K562 (cell line): Measurements from ENCODE around the gene ARHGAP42. TPM values are rescaled to one million over a fixed set of nuclear protein-coding genes. Genes with fewer than 3 reads are reported as not detected.

Experiments
- ARID1B ChIP-seq: fragments of 450-650 bp; IDR thresholded peaks from 2 replicates; pipeline ENCODE4 v1.6.1; 2016; ENCODE audit warnings: antibody characterized with exemption, mild to moderate bottlenecking, inconsistent platforms
- CBFA2T3 ChIP-seq: fragments of 450-650 bp; IDR thresholded peaks from 2 replicates; pipeline ENCODE4 v1.6.1; 2017
- CBFB ChIP-seq: sonication (generic); formaldehyde crosslinking; IDR thresholded peaks from 2 replicates; pipeline ENCODE4 v1.4.0; 2020; ENCODE audit warnings: mild to moderate bottlenecking, missing genetic modification reagents
- CCAR2 ChIP-seq: fragments of 200-400 bp; formaldehyde crosslinking; IDR thresholded peaks from 2 replicates; pipeline ENCODE4 v1.6.1; 2017; ENCODE audit warnings: mild to moderate bottlenecking, low read depth, low read length
- CHAMP1 ChIP-seq: fragments of 450-650 bp; IDR thresholded peaks from 2 replicates; pipeline ENCODE4 v1.6.1; 2016; ENCODE audit warnings: mild to moderate bottlenecking
- CREBBP ChIP-seq: IDR thresholded peaks from one replicate; pipeline ENCODE4 v1.6.1; 2012; ENCODE audit warnings: low read depth, mild to moderate bottlenecking, control low read depth, inconsistent platforms, low read length
- CSDE1 ChIP-seq, 2 experiments: fragments of 450-650 bp; IDR thresholded peaks; 2 replicates each; pipeline ENCODE4 v1.6.1; 2016; ENCODE audit warnings: mild to moderate bottlenecking in 1 of 2
- EWSR1 ChIP-seq: fragments of 450-650 bp; IDR thresholded peaks from 2 replicates; pipeline ENCODE4 v1.6.1; 2018; ENCODE audit warnings: borderline replicate concordance, mild to moderate bottlenecking, low read depth, moderate library complexity; ENCODE audit not compliant: partially characterized antibody
- HIVEP1 ChIP-seq: fragments of 250-450 bp; sonication (Bioruptor Pico); IDR thresholded peaks from 2 replicates; pipeline ENCODE4 v1.4.0; 2020; ENCODE audit warnings: mild to moderate bottlenecking
- IFI16 ChIP-seq: fragments of 250-450 bp; sonication (Bioruptor Pico); IDR thresholded peaks from 2 replicates; pipeline ENCODE4 v2.1.2; 2022; ENCODE audit warnings: mild to moderate bottlenecking, inconsistent platforms
- KDM1A ChIP-seq, 2 experiments: fragments of 450-650 bp; IDR thresholded peaks; 2 replicates each; pipeline ENCODE4 v1.6.1; 2016; ENCODE audit warnings: mild to moderate bottlenecking in 2 of 2
- MCM3 ChIP-seq: fragments of 450-650 bp; IDR thresholded peaks from 2 replicates; pipeline ENCODE4 v1.6.1; 2016
- NCOA2 ChIP-seq, 2 experiments: fragments of 450-650 bp; IDR thresholded peaks; 2 replicates each; pipeline ENCODE4 v1.6.1; 2018; ENCODE audit warnings: mild to moderate bottlenecking in 2 of 2, moderate library complexity in 1 of 2; ENCODE audit not compliant: partially characterized antibody in 2 of 2
- PHTF2 ChIP-seq: fragments of 250-450 bp; sonication (Bioruptor Pico); IDR thresholded peaks from 2 replicates; pipeline ENCODE4 v1.5.0; 2021; ENCODE audit warnings: mild to moderate bottlenecking
- RAD51 ChIP-seq: fragments of 450-650 bp; IDR thresholded peaks from 2 replicates; pipeline ENCODE4 v1.7.1; 2016; ENCODE audit warnings: low read depth, mild to moderate bottlenecking, borderline replicate concordance
- RBBP5 ChIP-seq: fragments of 200-600 bp; sonication (generic); IDR thresholded peaks from 2 replicates; pipeline ENCODE4 v1.6.1; 2012; ENCODE audit warnings: borderline replicate concordance, mild to moderate bottlenecking, low read length, control low read depth, inconsistent platforms; ENCODE audit not compliant: insufficient read depth, poor library complexity, severe bottlenecking
- RCOR1 ChIP-seq, 2 experiments: IDR thresholded peaks; 2 replicates each; pipeline ENCODE4 v1.6.1; 2012; ENCODE audit warnings: low read depth in 2 of 2, low read length in 2 of 2, borderline replicate concordance in 1 of 2, improper control_type of control experiment in 1 of 2
- SMAD3 ChIP-seq: fragments of 450-650 bp; formaldehyde crosslinking; conservative IDR thresholded peaks from 2 replicates; pipeline ENCODE4 v1.4.0; 2020; ENCODE audit warnings: mild to moderate bottlenecking
- SMARCA4 ChIP-seq: fragments of 450-650 bp; IDR thresholded peaks from 2 replicates; pipeline ENCODE4 v1.6.1; 2016
- TAL1 ChIP-seq: fragments of 450-650 bp; IDR thresholded peaks from 2 replicates; pipeline ENCODE4 v1.6.1; 2016; ENCODE audit warnings: mild to moderate bottlenecking
- TCF3 ChIP-seq: sonication (generic); formaldehyde crosslinking; IDR thresholded peaks from 2 replicates; pipeline ENCODE4 v1.4.0; 2020; ENCODE audit warnings: mild to moderate bottlenecking, missing genetic modification reagents
- THRB ChIP-seq: fragments of 450-650 bp; formaldehyde crosslinking; conservative IDR thresholded peaks from 2 replicates; pipeline ENCODE4 v1.4.0; 2022; ENCODE audit warnings: mild to moderate bottlenecking, missing genetic modification characterization
- ZBTB2 ChIP-seq: fragments of 450-650 bp; IDR thresholded peaks from 2 replicates; pipeline ENCODE4 v1.6.1; 2016; ENCODE audit warnings: antibody characterized with exemption
- ZC3H8 ChIP-seq: fragments of 450-650 bp; IDR thresholded peaks from 2 replicates; pipeline ENCODE4 v1.6.1; 2017
- ZNF124 ChIP-seq: sonication (generic); formaldehyde crosslinking; IDR thresholded peaks from 2 replicates; pipeline ENCODE4 v1.8.1; 2022; ENCODE audit warnings: missing genetic modification reagents
- ZNF23 ChIP-seq: fragments of 250-450 bp; sonication (Bioruptor Pico); IDR thresholded peaks from 2 replicates; pipeline ENCODE4 v1.4.0; 2020; ENCODE audit warnings: mild to moderate bottlenecking
- ZNF232 ChIP-seq: sonication (generic); formaldehyde crosslinking; IDR thresholded peaks from 2 replicates; pipeline ENCODE4 v1.8.0; 2022; ENCODE audit warnings: mild to moderate bottlenecking, missing genetic modification reagents
- ZNF41 ChIP-seq: fragments of 250-450 bp; sonication (Bioruptor Pico); conservative IDR thresholded peaks from 2 replicates; pipeline ENCODE4 v1.4.0; 2020; ENCODE audit warnings: mild to moderate bottlenecking
- ZNF431 ChIP-seq: sonication (generic); formaldehyde crosslinking; IDR thresholded peaks from 2 replicates; pipeline ENCODE4 v1.8.0; 2022; ENCODE audit warnings: mild to moderate bottlenecking, missing genetic modification reagents
- polyA plus RNA-seq, 8 experiments: library from polyadenylated mRNA; depleted of rRNA in 4 of 8; stranded (reverse) in 5 of 8; unstranded in 3 of 8; fragments of >200 nt; fragmentation: Nextera tagmentation in 2 of 8; fragmentation: Illumina TruSeq in 1 of 8; extraction: Ambion mirVana in 2 of 8; extraction: Trizol in 1 of 8; gene quantifications; 2 replicates each; pipeline versions ENCODE4 v1.2.1 to v1.2.3, GENCODE V29; 2011 to 2014; ENCODE audit warnings: inconsistent platforms in 1 of 8, missing spikeins in 1 of 8
- total RNA-seq, 7 experiments: library from RNA; depleted of rRNA in 6 of 7; stranded (reverse); fragments of >200 nt in 6 of 7; fragmentation: Illumina TruSeq in 2 of 7; extraction: Trizol in 2 of 7; gene quantifications; 2 replicates each; pipeline versions ENCODE4 v1.2.1 to v1.2.3, GENCODE V29; 2011 to 2021; ENCODE audit warnings: low replicate concordance in 1 of 7

ARHGAP42 gene
- total and polyA plus RNA-seq, 9 of the 15 experiments (the other 6 are each of a cell fraction or from before 2014, with no cell fraction given), result 0.95 to 6.1 (median 2.4) TPM

- no peak for TF ChIP-seq KDM1A (IDR thresholded peaks at IDR 0.05)
- TF ChIP-seq RCOR1 (IDR thresholded peaks at IDR 0.05; ENCODE audit: borderline replicate concordance in 1 of 2, low read depth in 2 of 2, low read length in 2 of 2), result no peak
- TF ChIP-seq CCAR2, result no peak
- TF ChIP-seq ARID1B, result peak; percentile 76
- no peak for TF ChIP-seq ZNF41
- no peak for TF ChIP-seq RAD51
- TF ChIP-seq EWSR1, result no peak
- TF ChIP-seq TAL1, result peak; percentile 18; the same call in 1 of the 2 replicates
- no peak for TF ChIP-seq ZC3H8
- TF ChIP-seq NCOA2 (IDR thresholded peaks at IDR 0.05; ENCODE audit: partially characterized antibody in 2 of 2), result no peak
- TF ChIP-seq CHAMP1, result no peak
- no peak for TF ChIP-seq ZBTB2
- TF ChIP-seq ZNF431 (CRISPR knock-in tag), result no peak
- TF ChIP-seq SMARCA4, result peak; percentile 48; the same call in 1 of the 2 replicates
- no peak for TF ChIP-seq PHTF2 (CRISPR knock-in tag)
- TF ChIP-seq MCM3, result no peak
- no peak for TF ChIP-seq CSDE1 (IDR thresholded peaks at IDR 0.05)
- no peak for TF ChIP-seq CBFB (CRISPR knock-in tag)
- TF ChIP-seq THRB (CRISPR knock-in tag), result no peak
- peak; percentile 55; the same call in 1 of the 2 replicates for TF ChIP-seq TCF3 (CRISPR knock-in tag)
- TF ChIP-seq SMAD3 (CRISPR knock-in tag), result no peak
- no peak for TF ChIP-seq CREBBP
- TF ChIP-seq HIVEP1 (CRISPR knock-in tag), result no peak
- TF ChIP-seq ZNF23 (CRISPR knock-in tag), result no peak
- peak; percentile 59; the same call in 1 of the 2 replicates for TF ChIP-seq CBFA2T3
- no peak for TF ChIP-seq IFI16 (CRISPR knock-in tag)
- no peak for TF ChIP-seq RBBP5
- no peak for TF ChIP-seq ZNF232
- no peak for TF ChIP-seq ZNF124 (CRISPR knock-in tag)
Measured at GRCh38 chr11:100869328-100869727, 182.2 kb downstream of the ARHGAP42 start (continued).
